ENCODE measurements around the gene SLCO4A1. TPM values are rescaled to one million over a fixed set of nuclear protein-coding genes. Genes with fewer than 3 reads are reported as not detected.

SLCO4A1 gene
- total and polyA plus RNA-seq, 9 of the 15 experiments (the other 6 are each of a cell fraction or from before 2014, with no cell fraction given): 1.6 to 21.9 (median 12.8) TPM

DNA sequence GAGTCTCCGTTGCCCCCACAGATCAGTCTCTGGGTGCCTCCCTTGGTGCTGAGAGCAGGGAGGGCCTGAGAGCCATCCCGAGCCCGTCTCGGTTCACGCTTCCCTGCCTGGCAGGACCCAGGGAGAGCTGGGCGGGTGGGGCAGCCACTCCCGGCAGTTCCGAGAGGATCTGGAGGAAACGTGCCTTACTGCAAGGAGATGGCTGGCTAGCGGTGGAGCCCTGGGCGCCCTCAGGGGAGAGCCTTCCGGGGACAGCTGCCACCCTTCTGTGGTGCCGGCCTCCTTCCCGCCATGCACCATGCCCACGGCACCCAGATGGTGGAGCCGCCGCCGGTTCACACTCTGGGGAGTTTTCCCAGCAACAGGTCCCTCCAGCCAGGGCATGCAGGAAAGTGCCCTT is 45.8 kb upstream of the SLCO4A1 start:
- no peak for FAIRE-seq
- Histone ChIP-seq H3K9me1 (ENCODE audit: control insufficient read depth, insufficient read depth, low read length) (peaks cover 3% of the 10 kb centered on the region), H2AFZ (ENCODE audit: low read depth, low read length) (no peak overlapping the region), H3K9ac (ENCODE audit: insufficient read depth in 1 of 2, low read depth in 2 of 2, low read length in 2 of 2) (no peak overlapping the region), H3K4me1 (replicated peaks in 1 of 2; ENCODE audit: control insufficient read depth in 2 of 2, insufficient read depth in 2 of 2, low read length in 2 of 2) (peaks cover 13 to 34% of the 10 kb centered on the region in 2 experiments; a peak in 4 of 5 replicates), H3K27me3 (ENCODE audit: control insufficient read depth in 2 of 2, insufficient read depth in 2 of 2, low read length in 2 of 2) (peaks cover 42 to 86% of the 10 kb centered on the region in 2 experiments), H4K20me1 (replicated peaks; ENCODE audit: control insufficient read depth, insufficient read depth, low read length) (peaks cover 11% of the 10 kb centered on the region; the same call in 1 of the 2 replicates), H3K27ac (ENCODE audit: extremely low read depth, low read depth, low read length) (no peak overlapping the region), H3K9me3 (replicated peaks; ENCODE audit: control insufficient read depth, insufficient read depth, low read depth, low read length) (no peaks in the 10 kb centered on the region), H3K4me3 (no peak overlapping the region), H3K36me3 (ENCODE audit: control insufficient read depth, insufficient read depth, low read length) (no peaks in the 10 kb centered on the region), H3K4me2 (ENCODE audit: insufficient read depth, low read length) (no peak overlapping the region), H3K79me2 (ENCODE audit: control insufficient read depth, insufficient read depth, low read length) (no peaks in the 10 kb centered on the region)
- TF ChIP-seq, protein P1, sequence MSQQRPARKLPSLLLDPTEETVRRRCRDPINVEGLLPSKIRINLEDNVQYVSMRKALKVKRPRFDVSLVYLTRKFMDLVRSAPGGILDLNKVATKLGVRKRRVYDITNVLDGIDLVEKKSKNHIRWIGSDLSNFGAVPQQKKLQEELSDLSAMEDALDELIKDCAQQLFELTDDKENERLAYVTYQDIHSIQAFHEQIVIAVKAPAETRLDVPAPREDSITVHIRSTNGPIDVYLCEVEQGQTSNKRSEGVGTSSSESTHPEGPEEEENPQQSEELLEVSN (IDR thresholded peaks at IDR 0.05; ENCODE audit: borderline replicate concordance in 1 of 2, extremely low read depth in 1 of 2, insufficient read depth in 1 of 2, insufficient read length in 1 of 2, low read depth in 1 of 2, low read length in 1 of 2, poor library complexity in 1 of 2, severe bottlenecking in 1 of 2): no peak
- TF ChIP-seq POU5F1 (IDR thresholded peaks at IDR 0.05; ENCODE audit: borderline replicate concordance, low read depth, low read length, partially characterized antibody): no peak
- POLR2A ChIA-PET: no interaction called here
- DNase-seq (ENCODE audit: extremely low read depth in 1 of 4, low spot score in 3 of 4): no peak
- no TSS peak for BruUV-seq (replicated peaks)
- intact Hi-C loops (cut with micrococcal nuclease) (no loop called here), in situ Hi-C loops (cut with MboI) (no loop called here)
- WGBS (ENCODE audit: insufficient coverage, low coverage, missing lambda C conversion rate): 6% methylated on average over 14 of the region's 18 CpGs
- ATAC-seq: no peak
- CTCF ChIA-PET (ENCODE audit: low intra/inter-chr PET ratio): no interaction called here

DNA sequence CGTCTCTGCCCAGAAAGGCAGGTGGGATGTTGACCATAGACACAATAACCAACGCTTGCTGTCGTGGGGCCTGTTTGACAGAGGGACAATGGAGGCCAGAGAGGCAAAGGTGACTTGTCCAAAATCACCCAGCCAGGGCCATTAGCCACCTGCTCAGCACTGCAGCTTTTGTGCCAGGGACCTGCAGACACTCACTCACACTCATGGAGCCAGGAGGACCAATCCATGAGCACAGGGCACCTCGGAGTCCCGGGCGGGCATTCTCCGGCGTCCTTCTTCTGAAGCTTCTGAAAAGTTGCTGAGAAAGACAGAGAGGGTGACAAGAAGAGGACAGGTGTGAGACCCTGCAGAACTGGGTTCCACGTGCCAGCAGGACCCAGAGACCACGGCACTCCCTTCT is 45.4 kb upstream of the SLCO4A1 start:
- no TSS peak for BruUV-seq (replicated peaks)
- in situ Hi-C loops (cut with MboI) (no loop called here), intact Hi-C loops (cut with micrococcal nuclease) (no loop called here)
- no peak overlapping the region for H3K4me2 ChIP-seq (ENCODE audit: insufficient read depth, low read length)
- ATAC-seq: no peak
- H3K4me1 ChIP-seq (replicated peaks in 1 of 2; ENCODE audit: control insufficient read depth in 2 of 2, insufficient read depth in 2 of 2, low read length in 2 of 2): peaks cover 13 to 34% of the 10 kb centered on the region in 2 experiments; a peak in 4 of 5 replicates
- H4K20me1 ChIP-seq (replicated peaks; ENCODE audit: control insufficient read depth, insufficient read depth, low read length): peaks cover 11% of the 10 kb centered on the region; the same call in 1 of the 2 replicates
- WGBS (ENCODE audit: insufficient coverage, low coverage, missing lambda C conversion rate): 2% methylated on average over 10 of the region's 10 CpGs
- no peak overlapping the region for H2AFZ ChIP-seq (ENCODE audit: low read depth, low read length)
- CTCF ChIA-PET (ENCODE audit: low intra/inter-chr PET ratio): no interaction called here
- H3K4me3 ChIP-seq: no peak overlapping the region
- no peak overlapping the region for H3K9ac ChIP-seq (ENCODE audit: insufficient read depth in 1 of 2, low read depth in 2 of 2, low read length in 2 of 2)
- no peaks in the 10 kb centered on the region for H3K36me3 ChIP-seq (ENCODE audit: control insufficient read depth, insufficient read depth, low read length)
- peaks cover 43 to 82% of the 10 kb centered on the region in 2 experiments for H3K27me3 ChIP-seq (ENCODE audit: control insufficient read depth in 2 of 2, insufficient read depth in 2 of 2, low read length in 2 of 2)
- POLR2A ChIA-PET: no interaction called here
- no peaks in the 10 kb centered on the region for H3K9me3 ChIP-seq (replicated peaks; ENCODE audit: control insufficient read depth, insufficient read depth, low read depth, low read length)
- TF ChIP-seq GABPB2 (CRISPR knock-in tag; conservative IDR thresholded peaks at IDR 0.05): no peak
- DNase-seq (ENCODE audit: extremely low read depth in 1 of 4, low spot score in 3 of 4): no peak
- H3K79me2 ChIP-seq (ENCODE audit: control insufficient read depth, insufficient read depth, low read length): no peaks in the 10 kb centered on the region
- no peak for FAIRE-seq
- no peak overlapping the region for H3K27ac ChIP-seq (ENCODE audit: extremely low read depth, low read depth, low read length)
- peaks cover 3% of the 10 kb centered on the region for H3K9me1 ChIP-seq (ENCODE audit: control insufficient read depth, insufficient read depth, low read length)

Measured in K562 (cell line).